Measurements from ENCODE around the gene TIMM23. TPM values are rescaled to one million over a fixed set of nuclear protein-coding genes. Genes with fewer than 3 reads are reported as not detected.
"Not testable (repeated sequence)": the region's sequence is repeated elsewhere in the genome, so short reads cannot be mapped to it uniquely, and the experiment has no call there.

TIMM23 gene
- total and polyA plus RNA-seq, 2 of the 4 experiments (the other 2 are of a cell fraction), result 82.4 to 86.2 TPM

- ATAC-seq (ENCODE audit: low read depth), result peak; percentile 46
- H4K5ac ChIP-seq (ENCODE audit: low read depth, low read length); H2AK9ac ChIP-seq (replicated peaks; ENCODE audit: low read depth, low read length, poor library complexity); H3K56ac ChIP-seq (ENCODE audit: extremely low read depth, insufficient read depth, low read length); H3K4me1 ChIP-seq (ENCODE audit: control insufficient read depth, insufficient read depth, low read length); dilution Hi-C loops (cut with HindIII; ENCODE audit: low sequenced_read_pairs, unreplicated experiment); H2AFZ ChIP-seq (replicated peaks; ENCODE audit: low read length, poor library complexity); BruUV-seq (replicated peaks); DNase-seq; H4K20me1 ChIP-seq (ENCODE audit: insufficient read depth, low read length); intact Hi-C loops (cut with micrococcal nuclease); H2BK5ac ChIP-seq (ENCODE audit: low read depth, low read length, poor library complexity, severe bottlenecking); H3K9me1 ChIP-seq (ENCODE audit: insufficient read depth, low read length); H4K91ac ChIP-seq (ENCODE audit: insufficient read depth, low read depth, low read length); CTCF ChIA-PET; H2BK20ac ChIP-seq (ENCODE audit: low read depth, low read length); H3K27me3 ChIP-seq (ENCODE audit: control insufficient read depth, insufficient read depth, low read length); H3K23ac ChIP-seq (ENCODE audit: low read depth, low read length); H3K79me1 ChIP-seq (ENCODE audit: low read depth in 1 of 2, low read length in 2 of 2); H3K36me3 ChIP-seq (ENCODE audit: control insufficient read depth, insufficient read depth, low read length); H3K4ac ChIP-seq (ENCODE audit: low read depth, low read length); H3K18ac ChIP-seq (ENCODE audit: low read depth, low read length); H2BK15ac ChIP-seq (ENCODE audit: low read depth, low read length); H3K9me3 ChIP-seq (ENCODE audit: control insufficient read depth, insufficient read depth, low read length); H3K14ac ChIP-seq (replicated peaks; ENCODE audit: low read depth, low read length); in situ Hi-C loops (cut with MboI; ENCODE audit: low sequenced_read_pairs); H2BK120ac ChIP-seq (ENCODE audit: low read depth, low read length); POLR2A ChIA-PET (ENCODE audit: unreplicated experiment): not testable (repeated sequence)
- Histone ChIP-seq H3K9ac (ENCODE audit: low read depth, low read length) (peak overlapping the region; percentile 90), H4K8ac (ENCODE audit: low read depth in 2 of 2, low read length in 2 of 2) (peak overlapping the region in 1 of 2 experiments; percentile 44; a peak in 2 of 4 replicates), H3K27ac (ENCODE audit: insufficient read depth, low read length) (peak overlapping the region; percentile 83), H3K4me2 (ENCODE audit: low read depth, low read length) (peak overlapping the region; percentile 85), H3K4me3 (ENCODE audit: insufficient read depth, low read depth, low read length) (peak overlapping the region; percentile 88), H2AK5ac (ENCODE audit: low read depth, low read length) (peak overlapping the region; percentile 82)
- WGBS, 2 experiments (ENCODE audit: extremely low coverage in 2 of 2, insufficient read length in 1 of 2), result 0% methylated on average over 1 of the region's 25 CpGs; no CpG with 5 or more reads in 1 of the 2 experiments
Observed at GRCh38 chr10:45971742-45972105, 565 bp upstream of the TIMM23 start.

- DNase-seq, result peak; percentile 7
- H3K79me1 ChIP-seq (ENCODE audit: low read depth in 1 of 2, low read length in 2 of 2); H2AK9ac ChIP-seq (replicated peaks; ENCODE audit: low read depth, low read length, poor library complexity); H3K9me3 ChIP-seq (ENCODE audit: control insufficient read depth, insufficient read depth, low read length); in situ Hi-C loops (cut with MboI; ENCODE audit: low sequenced_read_pairs); H4K20me1 ChIP-seq (ENCODE audit: insufficient read depth, low read length); H3K36me3 ChIP-seq (ENCODE audit: control insufficient read depth, insufficient read depth, low read length); H2BK15ac ChIP-seq (ENCODE audit: low read depth, low read length); H2BK120ac ChIP-seq (ENCODE audit: low read depth, low read length); H3K18ac ChIP-seq (ENCODE audit: low read depth, low read length); CTCF ChIA-PET; intact Hi-C loops (cut with micrococcal nuclease); dilution Hi-C loops (cut with HindIII; ENCODE audit: low sequenced_read_pairs, unreplicated experiment); POLR2A ChIA-PET (ENCODE audit: unreplicated experiment); H2BK20ac ChIP-seq (ENCODE audit: low read depth, low read length); H3K27me3 ChIP-seq (ENCODE audit: control insufficient read depth, insufficient read depth, low read length); H3K9me1 ChIP-seq (ENCODE audit: insufficient read depth, low read length); H3K4me1 ChIP-seq (ENCODE audit: control insufficient read depth, insufficient read depth, low read length): not testable (repeated sequence)
- ATAC-seq (ENCODE audit: low read depth), result peak; percentile 19; the same call in 1 of the 2 replicates
- peak overlapping the region; percentile 87 for H3K4me2 ChIP-seq (ENCODE audit: low read depth, low read length)
- peak overlapping the region; percentile 76 for H2BK5ac ChIP-seq (ENCODE audit: low read depth, low read length, poor library complexity, severe bottlenecking)
- H3K56ac ChIP-seq (ENCODE audit: extremely low read depth, insufficient read depth, low read length), result peak overlapping the region; percentile 47
- H4K8ac ChIP-seq (ENCODE audit: low read depth in 2 of 2, low read length in 2 of 2), result peak overlapping the region; percentile 44 to 66
- H3K14ac ChIP-seq (replicated peaks; ENCODE audit: low read depth, low read length), result peak overlapping the region; percentile 48; the same call in 1 of the 2 replicates
- H3K4me3 ChIP-seq (ENCODE audit: insufficient read depth, low read depth, low read length), result peak overlapping the region; percentile 88
- WGBS, 2 experiments (ENCODE audit: extremely low coverage in 2 of 2, insufficient read length in 1 of 2), result no CpG with 5 or more reads among the region's 10 CpGs
- H3K9ac ChIP-seq (ENCODE audit: low read depth, low read length), result peak overlapping the region; percentile 65
- TSS peak; percentile 65 for BruUV-seq (replicated peaks)
- H2AFZ ChIP-seq (replicated peaks; ENCODE audit: low read length, poor library complexity), result peak overlapping the region; percentile 79
- peak overlapping the region; percentile 24; the same call in 1 of the 2 replicates for H2AK5ac ChIP-seq (ENCODE audit: low read depth, low read length)
- peak overlapping the region; percentile 58; the same call in 1 of the 2 replicates for H3K4ac ChIP-seq (ENCODE audit: low read depth, low read length)
- H3K23ac ChIP-seq (ENCODE audit: low read depth, low read length), result peak overlapping the region; percentile 45
- peak overlapping the region; percentile 43; the same call in 1 of the 2 replicates for H4K91ac ChIP-seq (ENCODE audit: insufficient read depth, low read depth, low read length)
- H4K5ac ChIP-seq (ENCODE audit: low read depth, low read length), result peak overlapping the region; percentile 67; the same call in 1 of the 2 replicates
- peak overlapping the region; percentile 86 for H3K27ac ChIP-seq (ENCODE audit: insufficient read depth, low read length)
Observed at GRCh38 chr10:45972813-45973169, 502 bp downstream of the TIMM23 start.
